HG03159 (cell line): ENCODE results near the gene ZNF226.
"Not testable (repeated sequence)": the region's sequence is repeated elsewhere in the genome, so short reads cannot be mapped to it uniquely, and the experiment has no call there.

Experiments used
- ATAC-seq: cut with Tn5 transposase; IDR thresholded peaks from one replicate; pipeline ENCODE4 v1.9.1; 2021; ENCODE audit warnings: mild to moderate bottlenecking, moderate library complexity; ENCODE audit not compliant: unreplicated experiment

The ZNF226 gene

GRCh38 chr19:44207126-44207803 lies 42.4 kb downstream of the ZNF226 start:
- ATAC-seq: peak; percentile 82

- ATAC-seq: peak; percentile 77
These were observed 47.5 kb downstream of the ZNF226 start, which contains the start of gene ZNF227 for GRCh38 chr19:44212250-44212865. ZNF227 (plus strand) TSS chr19:44212532; CDS start chr19:44217793, 5,261 bp downstream.

- no peak for ATAC-seq
These were observed 48.0 kb downstream of the ZNF226 start for GRCh38 chr19:44212866-44213346.

GRCh38 chr19:44219926-44220325 lies 55.0 kb downstream of the ZNF226 start:
- not testable (repeated sequence) for ATAC-seq

DNA sequence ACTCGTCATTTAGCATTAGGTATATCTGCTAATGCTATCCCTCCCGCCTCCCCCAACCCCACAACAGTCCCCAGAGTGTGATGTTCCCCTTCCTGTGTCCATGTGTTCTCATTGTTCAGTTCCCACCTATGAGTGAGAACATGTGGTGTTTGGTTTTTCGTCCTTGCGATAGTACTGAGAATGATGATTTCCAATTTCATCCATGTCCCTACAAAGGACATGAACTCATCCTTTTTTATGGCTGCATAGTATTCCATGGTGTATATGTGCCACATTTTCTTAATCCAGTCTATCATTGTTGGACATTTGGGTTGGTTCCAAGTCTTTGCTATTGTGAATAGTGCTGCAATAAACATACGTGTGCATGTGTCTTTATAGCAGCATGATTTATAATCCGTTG lies 55.9 kb downstream of the ZNF226 start:
- not testable (repeated sequence) for ATAC-seq

DNA sequence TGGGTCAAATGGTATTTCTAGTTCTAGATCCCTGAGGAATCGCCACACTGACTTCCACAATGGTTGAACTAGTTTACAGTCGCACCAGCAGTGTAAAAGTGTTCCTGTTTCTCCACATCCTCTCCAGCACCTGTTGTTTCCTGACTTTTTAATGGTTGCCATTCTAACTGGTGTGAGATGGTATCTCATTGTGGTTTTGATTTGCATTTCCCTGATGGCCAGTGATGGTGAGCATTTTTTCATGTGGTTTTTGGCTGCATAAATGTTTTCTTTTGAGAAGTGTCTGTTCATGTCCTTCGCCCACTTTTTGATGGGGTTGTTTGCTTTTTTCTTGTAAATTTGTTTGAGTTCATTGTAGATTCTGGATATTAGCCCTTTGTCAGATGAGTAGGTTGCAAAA lies 56.4 kb downstream of the ZNF226 start:
- not testable (repeated sequence) for ATAC-seq
